GM21526 (cell line): Measurements from ENCODE around the gene MT1H.
A peak's percentile ranks its signal among the peaks of the same experiment; 100 is the strongest.
"Not testable (repeated sequence)": the region's sequence is repeated elsewhere in the genome, so short reads cannot be mapped to it uniquely, and the experiment has no call there.

Experiments
- ATAC-seq: cut with Tn5 transposase; IDR thresholded peaks from one replicate; pipeline ENCODE4 v1.9.1; 2021; ENCODE audit warnings: moderate library complexity; ENCODE audit not compliant: unreplicated experiment, low FRiP score

MT1H gene

GRCh38 chr16:56669005-56669839 lies at the start of gene MT1H:
TSS of gene MT1H (plus strand) at chr16:56669814. CDS start at chr16:56669885, 71 bp downstream.
- ATAC-seq = no peak

DNA sequence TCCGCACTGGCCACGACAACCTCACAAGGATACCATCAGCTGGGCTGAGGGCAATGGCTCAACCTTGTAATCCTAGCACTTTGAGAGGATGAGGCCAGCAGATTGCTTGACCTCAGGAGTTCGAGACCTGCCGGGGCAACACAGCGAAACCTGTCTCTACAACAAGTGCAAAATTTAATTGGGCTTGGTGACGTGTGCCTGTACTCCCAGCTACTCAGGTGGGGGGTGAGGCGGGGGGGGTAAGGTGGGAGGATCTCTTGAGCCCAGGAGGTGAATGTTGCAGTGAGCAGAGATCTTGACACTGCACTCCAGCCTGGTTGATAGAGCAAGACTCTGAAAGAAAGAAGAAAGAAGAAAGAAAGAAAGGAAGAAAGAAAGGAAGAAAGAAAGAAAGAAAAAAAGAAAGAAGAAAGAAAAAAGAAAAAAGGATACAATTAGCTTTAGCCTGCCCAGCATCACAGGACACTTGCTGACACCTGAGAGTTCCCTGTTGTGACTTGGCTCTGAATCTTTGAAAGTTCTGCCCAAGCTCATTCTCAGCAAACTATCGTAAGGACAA lies 49.2 kb upstream of the MT1H start:
- no peak for ATAC-seq

GRCh38 chr16:56621665-56622445 lies 47.8 kb upstream of the MT1H start:
- ATAC-seq = not testable (repeated sequence)

DNA sequence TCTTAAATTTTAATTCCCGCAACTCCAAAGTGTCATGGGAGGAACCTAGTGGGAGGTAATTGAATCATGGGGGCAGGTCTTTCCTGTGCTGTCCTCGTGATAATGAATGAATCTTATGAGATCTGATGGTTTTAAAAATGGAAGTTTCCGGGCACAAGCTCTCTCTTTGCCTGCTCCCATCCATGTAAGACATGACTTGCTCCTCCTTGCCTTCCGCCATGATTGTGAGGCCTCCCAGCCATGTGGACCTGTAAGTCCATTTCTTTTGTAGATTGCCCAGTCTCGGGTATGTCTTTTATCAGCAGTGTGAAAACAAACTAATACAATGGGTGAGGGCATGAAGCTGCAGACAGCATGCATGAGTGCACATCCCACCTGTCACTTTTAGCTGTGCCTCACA lies 46.4 kb upstream of the MT1H start:
- ATAC-seq = not testable (repeated sequence)

- no peak for ATAC-seq
Measured at GRCh38 chr16:56623637-56624036, 46.0 kb upstream of the MT1H start.

GRCh38 chr16:56625140-56625942 lies 44.3 kb upstream of the MT1H start, which contains the start of gene MT1E:
TSS of gene MT1E (plus strand) at chr16:56625781. CDS start at chr16:56625852, 71 bp downstream.
- ATAC-seq = no peak

DNA sequence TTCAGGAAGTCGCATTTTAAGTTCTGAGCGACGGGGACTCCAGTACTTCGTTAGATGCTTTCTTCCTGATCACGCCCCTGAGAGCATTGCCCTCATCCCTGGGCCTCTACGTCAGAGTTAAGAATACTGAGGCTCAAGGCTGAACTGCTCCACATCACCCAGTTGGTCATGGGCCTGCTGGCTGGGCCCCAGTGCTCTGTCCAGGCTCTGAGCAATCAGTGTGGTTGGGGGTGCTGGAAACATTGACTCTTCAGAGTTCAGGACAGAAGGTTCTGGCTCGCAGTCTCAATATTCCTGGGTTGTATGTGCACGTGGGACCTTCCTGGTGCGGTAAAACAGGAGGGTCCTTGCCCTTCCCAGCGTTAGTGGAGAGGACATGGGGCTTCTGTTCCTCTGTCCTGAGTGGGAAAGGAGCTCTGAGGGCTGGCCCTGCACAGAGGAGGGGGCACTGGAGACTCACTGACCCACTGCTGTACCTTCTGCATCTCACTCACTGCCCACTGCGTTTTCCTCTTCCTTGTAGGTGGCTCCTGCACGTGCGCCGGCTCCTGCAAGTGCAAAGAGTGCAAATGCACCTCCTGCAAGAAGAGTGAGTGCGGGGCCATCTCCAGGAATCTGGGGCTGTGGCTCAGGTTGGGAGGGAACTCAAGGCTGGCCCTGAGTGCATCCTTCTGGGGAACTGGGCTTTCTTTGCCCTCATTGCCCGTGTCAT lies 43.5 kb upstream of the MT1H start:
- ATAC-seq = no peak

DNA sequence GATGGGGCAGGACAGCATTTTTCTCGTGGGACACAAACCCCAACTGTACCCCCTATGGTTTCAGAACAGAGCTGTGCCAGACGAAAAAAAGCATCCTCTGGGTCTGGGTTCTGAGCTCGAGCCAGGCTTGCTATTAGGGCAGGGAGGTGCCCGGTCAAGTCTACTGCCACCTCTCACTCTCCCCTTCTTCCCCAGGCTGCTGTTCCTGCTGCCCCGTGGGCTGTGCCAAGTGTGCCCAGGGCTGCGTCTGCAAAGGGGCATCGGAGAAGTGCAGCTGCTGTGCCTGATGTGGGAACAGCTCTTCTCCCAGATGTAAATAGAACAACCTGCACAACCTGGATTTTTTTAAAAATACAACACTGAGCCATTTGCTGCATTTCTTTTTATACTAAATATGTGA lies 42.9 kb upstream of the MT1H start:
- ATAC-seq = no peak

GRCh38 chr16:56628486-56629350 lies 40.9 kb upstream of the MT1H start:
- ATAC-seq = no peak

DNA sequence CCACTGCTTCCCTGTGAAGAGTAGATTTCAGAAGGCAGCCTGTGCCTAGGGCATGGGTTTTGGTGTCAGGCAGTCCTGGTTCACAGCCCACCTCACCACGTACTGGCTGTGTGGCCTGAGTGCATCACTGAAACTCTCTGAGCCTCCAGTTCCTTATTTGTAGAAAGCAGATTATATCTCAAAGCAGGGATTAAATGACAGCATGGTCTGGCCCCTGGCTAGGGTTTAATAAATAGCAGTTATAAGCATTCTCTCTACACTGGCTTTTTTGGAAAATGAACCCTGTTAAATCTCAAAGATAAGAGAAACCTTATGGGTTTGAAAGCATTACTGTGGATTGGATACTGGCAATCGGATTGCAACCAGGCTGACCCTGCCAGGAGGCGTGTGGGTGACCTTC lies 40.1 kb upstream of the MT1H start:
- no peak for ATAC-seq

DNA sequence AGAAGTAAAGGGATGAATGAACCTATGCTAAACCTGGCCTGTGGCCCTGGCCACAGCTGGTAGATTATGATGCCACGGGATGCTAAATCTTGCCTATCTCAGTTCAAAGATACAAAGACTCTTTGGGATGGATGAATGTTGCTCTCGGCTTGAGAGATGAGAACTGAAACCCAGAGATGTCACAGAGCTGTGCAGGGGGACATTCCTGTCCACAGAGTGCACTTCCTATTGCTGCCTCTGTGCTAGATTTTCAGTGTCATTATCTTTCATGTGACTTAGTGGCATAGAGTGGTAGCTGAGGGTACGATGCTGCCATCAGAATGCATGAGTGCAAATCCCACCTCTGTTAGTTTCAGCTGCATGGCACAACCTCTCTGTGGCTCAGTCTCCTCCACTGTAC lies 39.5 kb upstream of the MT1H start:
- peak; percentile 66 for ATAC-seq

DNA sequence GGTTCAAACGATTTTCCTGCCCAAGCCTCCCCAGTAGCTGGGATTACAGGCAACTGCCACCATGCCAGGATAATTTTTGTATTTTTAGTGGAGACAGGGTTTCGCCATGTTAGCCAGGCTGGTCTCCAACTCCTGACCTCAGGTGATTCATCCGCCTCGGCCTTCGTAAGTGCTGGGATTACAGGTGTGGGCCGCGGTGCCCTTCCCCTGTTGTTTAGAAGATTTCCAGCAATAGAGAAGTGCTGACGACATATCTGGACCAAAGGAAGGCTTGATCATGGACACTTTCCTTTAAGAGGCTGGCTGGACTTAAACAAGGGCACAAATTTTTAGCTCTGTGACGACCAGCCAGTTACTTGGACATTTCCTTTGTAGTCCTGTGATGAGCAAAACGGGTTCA lies 38.4 kb upstream of the MT1H start:
- no peak for ATAC-seq

DNA sequence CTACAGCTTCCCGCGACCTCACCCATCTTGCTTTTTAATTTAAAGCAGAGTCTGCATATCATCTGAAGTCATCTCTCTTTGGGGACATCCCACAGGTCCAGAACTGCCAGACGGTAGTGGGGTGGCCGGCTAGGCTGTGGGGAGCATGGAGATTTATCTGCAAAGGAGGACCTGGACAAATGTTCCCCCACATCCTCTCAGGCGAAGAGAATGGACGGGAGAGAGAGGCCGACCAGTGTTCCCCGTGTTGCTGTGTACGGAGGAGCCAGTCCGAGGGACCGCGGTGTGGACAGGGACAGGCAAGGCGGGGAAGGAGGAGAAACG lies 37.8 kb upstream of the MT1H start:
- ATAC-seq = no peak

DNA sequence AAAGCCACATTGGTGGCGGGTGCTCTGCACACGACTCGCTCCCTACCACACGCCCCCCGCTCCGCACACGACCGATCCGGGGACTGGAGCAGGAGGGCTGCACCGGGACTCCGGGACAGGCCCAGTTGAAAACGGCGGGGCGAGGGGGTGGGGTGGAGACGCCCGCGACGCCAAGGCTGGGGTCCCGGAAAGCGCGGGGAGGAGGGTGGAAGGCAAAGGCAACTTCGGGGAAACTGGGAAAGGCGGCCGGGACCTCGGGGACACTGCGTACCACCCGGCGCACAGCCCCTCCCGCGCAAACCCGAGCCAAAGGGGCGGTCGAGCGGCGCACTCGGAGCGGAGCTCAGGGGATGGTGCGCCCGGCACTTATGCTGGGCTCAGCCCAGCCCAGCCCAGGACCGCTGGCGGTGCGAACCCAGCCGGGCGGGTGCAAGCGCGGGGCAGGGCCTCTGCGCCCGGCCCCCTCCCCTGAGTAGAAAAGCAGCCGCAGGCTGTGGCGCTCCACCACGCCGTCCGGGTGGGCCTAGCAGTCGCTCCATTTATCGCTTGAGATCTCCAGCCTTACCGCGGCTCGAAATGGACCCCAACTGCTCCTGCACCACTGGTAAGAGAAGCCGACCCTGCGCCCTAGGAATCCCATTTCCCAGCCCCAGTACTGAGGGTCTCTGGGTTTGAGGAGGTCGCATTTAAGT lies 37.3 kb upstream of the MT1H start, which contains the start of gene MT1M:
Gene MT1M (plus strand): TSS at position 504 of the 692 bp plus-strand sequence. CDS start 73 bp downstream, at position 577.
- no peak for ATAC-seq

DNA sequence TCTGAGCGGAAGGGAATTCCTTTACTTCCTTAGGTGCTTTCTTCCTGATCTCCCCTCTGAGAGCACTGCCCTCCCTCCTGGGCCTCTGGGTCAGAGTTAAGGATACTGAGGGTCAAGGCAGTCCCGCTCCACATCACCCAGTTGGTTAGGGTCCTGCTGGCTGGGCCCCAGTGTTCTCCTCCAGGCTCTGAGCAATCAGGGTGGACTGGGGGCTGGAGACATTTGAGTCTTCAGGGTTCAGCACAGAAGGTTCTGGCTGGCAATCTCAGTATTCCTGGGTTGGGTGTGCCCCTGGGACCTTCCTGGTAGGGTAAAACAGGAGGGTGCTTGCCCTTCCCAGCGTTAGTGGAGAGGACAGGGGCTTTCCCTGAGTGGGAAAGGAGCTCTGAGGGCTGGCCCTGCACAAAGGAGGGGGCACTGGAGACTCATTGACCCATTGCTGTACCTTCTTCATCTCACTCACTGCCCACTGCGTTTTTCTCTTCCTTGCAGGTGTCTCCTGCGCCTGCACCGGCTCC lies 36.7 kb upstream of the MT1H start:
- ATAC-seq = no peak

- ATAC-seq = no peak
Measured at GRCh38 chr16:56633535-56633934, 36.1 kb upstream of the MT1H start.

- no peak for ATAC-seq
Measured at GRCh38 chr16:56634715-56635440, 34.7 kb upstream of the MT1H start.
